ENCODE results near the gene SPATS2L.

SPATS2L gene

GRCh38 chr2:200379481-200380090 lies 73.1 kb downstream of the SPATS2L start:
- DNase-seq: no peak

GRCh38 chr2:200380091-200380561 lies 73.6 kb downstream of the SPATS2L start:
- DNase-seq: no peak

GRCh38 chr2:200380833-200381542 lies 74.5 kb downstream of the SPATS2L start:
- DNase-seq: no peak

- no peak for DNase-seq
Measured at GRCh38 chr2:200382874-200383273, 76.4 kb downstream of the SPATS2L start.

- DNase-seq: peak in 1 of 5 donors; percentile 82
Measured at GRCh38 chr2:200383380-200384110, 77.1 kb downstream of the SPATS2L start.

GRCh38 chr2:200385063-200385635 lies 78.7 kb downstream of the SPATS2L start:
- no peak for DNase-seq

- DNase-seq: no peak
Measured at GRCh38 chr2:200393191-200393590, 86.7 kb downstream of the SPATS2L start.

- DNase-seq: no peak
Measured at GRCh38 chr2:200394045-200394444, 87.6 kb downstream of the SPATS2L start.

- no peak for DNase-seq
Measured at GRCh38 chr2:200396781-200397242, 90.3 kb downstream of the SPATS2L start.

- no peak for DNase-seq
Measured at GRCh38 chr2:200397785-200398184, 91.3 kb downstream of the SPATS2L start.

GRCh38 chr2:200399046-200399445 lies 92.6 kb downstream of the SPATS2L start:
- DNase-seq: no peak

- DNase-seq: no peak
Measured at GRCh38 chr2:200399636-200400035, 93.1 kb downstream of the SPATS2L start.

GRCh38 chr2:200403814-200404213 lies 97.3 kb downstream of the SPATS2L start:
- no peak for DNase-seq

- DNase-seq: no peak
Measured at GRCh38 chr2:200404615-200405014, 98.1 kb downstream of the SPATS2L start.

- peak in 1 of 5 donors; percentile 68 for DNase-seq
Measured at GRCh38 chr2:200405599-200406298, 99.3 kb downstream of the SPATS2L start.

GRCh38 chr2:200406379-200406778 lies 99.9 kb downstream of the SPATS2L start:
- DNase-seq: no peak

GRCh38 chr2:200408428-200409316 lies 102.2 kb downstream of the SPATS2L start:
- DNase-seq: peak in 1 of 5 donors; percentile 8

GRCh38 chr2:200411831-200412230 lies 105.3 kb downstream of the SPATS2L start:
- no peak for DNase-seq

GRCh38 chr2:200414367-200414766 lies 107.9 kb downstream of the SPATS2L start:
- no peak for DNase-seq

- no peak for DNase-seq
Measured at GRCh38 chr2:200415455-200415854, 109.0 kb downstream of the SPATS2L start.

GRCh38 chr2:200416878-200417277 lies 110.4 kb downstream of the SPATS2L start:
- no peak for DNase-seq
